HepG2 (cell line): ENCODE results near the gene VTN. TPM values are rescaled to one million over a fixed set of nuclear protein-coding genes. Genes with fewer than 3 reads are reported as not detected.
A peak's percentile ranks its signal among the peaks of the same experiment; 100 is the strongest.

ENCODE experiments used
- ATAC-seq: fragments of 200-7000 bp; cut with Tn5 transposase; 3 replicates; pipeline ENCODE4 v1.9.1; 2020; ENCODE audit warnings: mild to moderate bottlenecking, moderate library complexity
- BruUV-seq: library from RNA; stranded (reverse); fragments of 400-500 nt; replicated peaks from 2 replicates; lab custom pipeline; 2021; lab: Mats Ljungman, UMichigan
- CTCF ChIA-PET: fragments of 300-600 bp; formaldehyde crosslinking; extraction: SDS; loops from one replicate; lab custom pipeline; 2021; ENCODE audit warnings: low total read pairs, inconsistent platforms, low intra/inter-chr PET ratio; lab: Yijun Ruan, JAX
- POLR2A ChIA-PET: fragments of 350-600 bp; sonication (Branson Sonifier 250); formaldehyde crosslinking; loops from one replicate; lab custom pipeline; 2020; ENCODE audit warnings: antibody characterized with exemption, inconsistent platforms; lab: Yijun Ruan, JAX
- DNase-seq: peaks from one replicate; pipeline ENCODE4 v3.0.0-alpha.2; 2015; ENCODE audit warnings: low spot score
- FAIRE-seq: peaks from 3 replicates; lab custom pipeline; 2011; peaks lifted over from hg19 to GRCh38; lab: Jason Lieb, UNC
- H2AFZ ChIP-seq: one replicate; pipeline ENCODE4 v1.6.1; 2011; ENCODE audit warnings: low read length, inconsistent platforms
- H3K27ac ChIP-seq: fragments of 300-600 bp; 3 replicates; pipeline ENCODE4 v1.8.0; 2011; ENCODE audit warnings: mixed run types, mild to moderate bottlenecking, mixed read lengths, low read length, inconsistent platforms; ENCODE audit not compliant: insufficient read depth; ENCODE audit errors: extremely low read length
- H3K27me3 ChIP-seq, 2 experiments: fragments of 200-600 bp in 1 of 2; 2 replicates in 1 of 2; 3 replicates in 1 of 2; pipeline versions ENCODE4 v1.6.0 to v1.8.0; 2011; ENCODE audit warnings: low read length in 2 of 2, mild to moderate bottlenecking in 2 of 2, moderate library complexity in 2 of 2, inconsistent platforms in 1 of 2; ENCODE audit not compliant: insufficient read depth in 2 of 2, control insufficient read depth in 1 of 2
- H3K36me3 ChIP-seq, 2 experiments: fragments of 200-600 bp in 1 of 2; replicated peaks in 1 of 2; 2 replicates in 1 of 2; 3 replicates in 1 of 2; pipeline versions ENCODE4 v1.5.1 to v1.8.0; 2011; ENCODE audit warnings: low read length in 2 of 2, inconsistent platforms in 1 of 2; ENCODE audit not compliant: insufficient read depth in 2 of 2, control insufficient read depth in 1 of 2
- H3K4me1 ChIP-seq: 2 replicates; pipeline ENCODE4 v1.5.1; 2012; ENCODE audit warnings: low read length, inconsistent platforms; ENCODE audit not compliant: insufficient read depth
- H3K4me2 ChIP-seq: 2 replicates; pipeline ENCODE4 v1.6.0; 2011; ENCODE audit warnings: low read depth, low read length, inconsistent platforms
- H3K4me3 ChIP-seq, 3 experiments: fragments of 200-600 bp in 1 of 3; sonication (generic), shearing (Covaris generic) in 1 of 3; replicated peaks in 1 of 3; 2 replicates each; pipeline ENCODE4 v1.5.1; 2011 to 2016; ENCODE audit warnings: low read length in 3 of 3, inconsistent platforms in 2 of 3, low read depth in 2 of 3, mild to moderate bottlenecking in 2 of 3, control low read depth in 1 of 3, mixed read lengths in 1 of 3; ENCODE audit not compliant: insufficient read depth in 1 of 3
- H3K79me2 ChIP-seq: one replicate; pipeline ENCODE4 v1.6.1; 2011; ENCODE audit warnings: low read length, inconsistent platforms; ENCODE audit not compliant: insufficient read depth
- H3K9ac ChIP-seq: 2 replicates; pipeline ENCODE4 v1.6.0; 2011; ENCODE audit warnings: mild to moderate bottlenecking, low read depth, low read length, inconsistent platforms; ENCODE audit not compliant: insufficient read depth
- H3K9me3 ChIP-seq: 2 replicates; pipeline ENCODE4 v1.5.1; 2012; ENCODE audit warnings: mild to moderate bottlenecking, low read length
- H4K20me1 ChIP-seq: 2 replicates; pipeline ENCODE4 v1.6.0; 2011; ENCODE audit warnings: inconsistent platforms, mild to moderate bottlenecking, low read length, moderate library complexity; ENCODE audit not compliant: insufficient read depth
- DNMT1 ChIP-seq: sonication (generic); formaldehyde crosslinking; IDR thresholded peaks from 2 replicates; pipeline ENCODE4 v1.5.1; 2020; ENCODE audit warnings: mild to moderate bottlenecking, missing genetic modification reagents
- JDP2 ChIP-seq: sonication (generic); formaldehyde crosslinking; IDR thresholded peaks from 2 replicates; pipeline ENCODE4 v1.8.1; 2022; ENCODE audit warnings: missing genetic modification reagents, borderline replicate concordance
- KDM3A ChIP-seq: IDR thresholded peaks from 2 replicates; pipeline ENCODE4 v1.6.1; 2018; ENCODE audit warnings: low read depth, missing compliant biosample characterization
- NR2F1 ChIP-seq, 2 experiments: fragments of 450-650 bp in 1 of 2; formaldehyde crosslinking in 1 of 2; IDR thresholded peaks; 2 replicates each; pipeline versions ENCODE4 v1.5.0 to v1.6.1; 2016 to 2020; ENCODE audit warnings: mild to moderate bottlenecking in 1 of 2, missing compliant biosample characterization in 1 of 2, missing genetic modification reagents in 1 of 2, moderate library complexity in 1 of 2
- POLR2A ChIP-seq, 2 experiments: IDR thresholded peaks; 2 replicates each; pipeline ENCODE4 v1.6.1; 2011; ENCODE audit warnings: low read depth in 2 of 2, low read length in 2 of 2, mild to moderate bottlenecking in 1 of 2, moderate library complexity in 1 of 2; ENCODE audit not compliant: insufficient read depth in 1 of 2
- RBFOX2 ChIP-seq: fragments of 200-400 bp; formaldehyde crosslinking; IDR thresholded peaks from 2 replicates; pipeline ENCODE4 v1.6.1; 2017; ENCODE audit warnings: low read depth, mild to moderate bottlenecking, low read length
- REPIN1 ChIP-seq: sonication (generic); formaldehyde crosslinking; IDR thresholded peaks from 2 replicates; pipeline ENCODE4 v1.8.0; 2022; ENCODE audit warnings: missing genetic modification reagents, low read depth, mild to moderate bottlenecking, borderline replicate concordance
- SIN3B ChIP-seq: fragments of 150-350 bp; IDR thresholded peaks from 2 replicates; pipeline ENCODE4 v1.6.1; 2014; ENCODE audit warnings: low read length
- SNAI1 ChIP-seq: sonication (generic); formaldehyde crosslinking; IDR thresholded peaks from 2 replicates; pipeline ENCODE4 v1.5.0; 2020; ENCODE audit warnings: mild to moderate bottlenecking, missing genetic modification reagents, borderline replicate concordance
- THYN1 ChIP-seq: sonication (generic); formaldehyde crosslinking; IDR thresholded peaks from 2 replicates; pipeline ENCODE4 v1.8.1; 2023; ENCODE audit warnings: low read depth, mild to moderate bottlenecking, moderate library complexity, missing genetic modification reagents, borderline replicate concordance
- ZEB1 ChIP-seq: IDR thresholded peaks from 2 replicates; pipeline ENCODE4 v1.6.1; 2012; ENCODE audit warnings: mild to moderate bottlenecking, low read depth, inconsistent platforms; ENCODE audit not compliant: insufficient replicate concordance
- ZNF382 ChIP-seq: sonication (generic); formaldehyde crosslinking; IDR thresholded peaks from 2 replicates; pipeline ENCODE4 v1.5.0; 2020; ENCODE audit warnings: missing genetic modification reagents, mild to moderate bottlenecking, borderline replicate concordance
- ZNF407 ChIP-seq: sonication (generic); formaldehyde crosslinking; IDR thresholded peaks from one replicate; pipeline ENCODE4 v1.5.1; 2020; ENCODE audit warnings: mild to moderate bottlenecking, missing genetic modification reagents; ENCODE audit errors: not compliant biosample characterization
- ZNF431 ChIP-seq: sonication (generic); formaldehyde crosslinking; IDR thresholded peaks from 2 replicates; pipeline ENCODE4 v1.9.0; 2022; ENCODE audit warnings: missing genetic modification reagents, low read depth, mild to moderate bottlenecking, borderline replicate concordance
- ZNF598 ChIP-seq: sonication (generic); formaldehyde crosslinking; IDR thresholded peaks from 2 replicates; pipeline ENCODE4 v1.5.1; 2020; ENCODE audit warnings: mild to moderate bottlenecking, missing genetic modification reagents, borderline replicate concordance
- WGBS: methylation state at CpG from one replicate; pipeline ENCODE4 v1.1.6; 2017; ENCODE audit warnings: low lambda C conversion rate; 5-methylcytosine and 5-hydroxymethylcytosine counted together
- in situ Hi-C: cut with HindIII; loops from 2 replicates; pipeline ENCODE4 v1.10.0; 2017; ENCODE audit warnings: low pct_unique_long_range_greater_than_20kb; ENCODE audit not compliant: extremely low pct_ligation_motif_present
- intact Hi-C: fragments of 100-400 bp; cut with micrococcal nuclease; formaldehyde crosslinking; loops from one replicate; pipeline ENCODE4 v1.10.0; 2022; ENCODE audit not compliant: unreplicated experiment
- polyA plus RNA-seq, 8 experiments: library from polyadenylated mRNA; depleted of rRNA in 3 of 8; stranded (reverse) in 7 of 8; unstranded in 1 of 8; fragments of >200 nt; fragmentation: Illumina TruSeq in 4 of 8; extraction: Trizol in 4 of 8; gene quantifications; 2 replicates each; pipeline versions ENCODE4 v1.2.1 to v1.2.3, GENCODE V29; 2011 to 2016; ENCODE audit warnings: low read depth in 4 of 8, missing spikeins in 1 of 8, mixed read lengths in 1 of 8; ENCODE audit not compliant: insufficient read depth in 1 of 8
- total RNA-seq, 5 experiments: library from RNA; depleted of rRNA; stranded (reverse); fragments of >200 nt; fragmentation: Illumina TruSeq; extraction: Trizol; gene quantifications; 2 replicates each; pipeline ENCODE4 v1.2.3, GENCODE V29; 2016; ENCODE audit warnings: low read depth in 1 of 5

Gene VTN
- total and polyA plus RNA-seq, 2 of the 13 experiments (the other 11 are each of a cell fraction or from before 2014, with no cell fraction given): 108 to 131 TPM

DNA sequence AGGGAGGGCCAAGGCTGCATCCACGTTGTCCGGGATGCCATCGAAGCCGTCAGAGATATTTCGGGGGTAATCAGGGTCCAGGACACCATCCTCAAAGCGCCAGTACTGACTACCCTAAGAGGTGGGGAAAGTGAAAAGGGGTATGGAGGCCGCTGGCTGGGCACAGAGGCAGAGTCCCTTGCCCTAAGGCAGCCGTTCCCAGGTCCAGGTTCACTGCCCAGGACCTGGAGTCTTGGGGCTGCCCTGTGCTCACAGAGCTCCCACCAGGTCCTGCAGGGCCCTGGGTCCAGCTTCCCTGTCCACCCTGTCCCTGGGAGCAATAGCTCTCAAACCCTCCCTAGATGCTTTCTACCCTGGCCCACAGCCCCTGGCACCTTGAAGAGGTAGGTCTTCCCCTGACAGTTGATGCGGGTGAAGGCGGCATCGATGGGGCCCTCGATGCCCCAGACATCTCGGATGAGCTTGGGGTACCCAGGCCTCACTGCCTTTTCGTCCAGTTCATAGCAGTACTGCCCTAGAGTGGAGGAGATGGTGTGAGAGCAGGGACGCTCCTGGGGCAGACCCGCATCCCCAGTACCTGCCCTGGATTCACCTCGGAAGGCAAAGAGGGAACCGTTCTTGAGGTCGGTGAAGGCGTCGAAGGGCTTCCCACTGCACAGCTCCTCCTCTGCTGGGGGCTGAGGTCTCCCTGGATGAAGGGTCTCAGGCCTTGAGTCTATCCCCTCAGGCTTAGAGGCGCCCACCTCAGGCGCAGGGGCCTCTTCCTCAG lies 1.0 kb downstream of the VTN start:
- Histone ChIP-seq H3K9ac (peak overlapping the region; percentile 74), H3K27ac (peak overlapping the region; percentile 92), H3K4me1 (peaks cover 52% of the 10 kb centered on the region), H3K79me2 (peaks cover 7% of the 10 kb centered on the region), H4K20me1 (no peaks in the 10 kb centered on the region), H3K27me3 (no peaks in the 10 kb centered on the region), H3K9me3 (no peaks in the 10 kb centered on the region), H3K4me3 (peak overlapping the region; percentile 49 to 77 (median 51); a peak in 5 of 6 replicates), H2AFZ (no peak overlapping the region), H3K36me3 (peaks cover under 1 to 2% of the 10 kb centered on the region in 2 experiments; a peak in 1 of 5 replicates), H3K4me2 (peak overlapping the region; percentile 96)
- ChIA-PET POLR2A (interaction anchor here (0.9 to 8.3 kb wide), 19 partner anchors 8 to 119 kb away, joined by 3 to 183 read pairs (median 7); partner anchors contain the start of genes IFT20, POLDIP2, SLC46A1 and TMEM97), CTCF (no interaction called here)
- FAIRE-seq (no peak), DNase-seq (no peak), ATAC-seq (no peak)
- no TSS peak for BruUV-seq
- 80% methylated on average over 5 of the region's 23 CpGs for WGBS
- in situ Hi-C loops (no loop called here), intact Hi-C loops (no loop called here)
- TF ChIP-seq ZNF407 (CRISPR knock-in tag) (no peak), THYN1 (CRISPR knock-in tag) (no peak), ZNF431 (CRISPR knock-in tag) (no peak), SNAI1 (0 out of 2 replicates have a peak, but pooled peaks have one; percentile 7), POLR2A (IDR thresholded peaks at IDR 0.05; ENCODE audit: insufficient read depth in 1 of 2, low read depth in 2 of 2, low read length in 2 of 2) (peak in 1 of 2 experiments; percentile 28; a peak in 1 of 4 replicates), NR2F1 (CRISPR knock-in tag; IDR thresholded peaks at IDR 0.05) (no peak), ZNF598 (CRISPR knock-in tag) (no peak), REPIN1 (CRISPR knock-in tag) (no peak), KDM3A (CRISPR knock-in tag) (no peak), RBFOX2 (peak; percentile 43), SIN3B (no peak), ZNF382 (CRISPR knock-in tag) (no peak), JDP2 (CRISPR knock-in tag) (no peak), ZEB1 (no peak), DNMT1 (CRISPR knock-in tag) (no peak)
